Measurements from ENCODE around the gene ENTREP3. TPM values are rescaled to one million over a fixed set of nuclear protein-coding genes. Genes with fewer than 3 reads are reported as not detected.
A peak's percentile ranks its signal among the peaks of the same experiment; 100 is the strongest.
"Not testable (repeated sequence)": the region's sequence is repeated elsewhere in the genome, so short reads cannot be mapped to it uniquely, and the experiment has no call there.

ENTREP3 gene
- total RNA-seq, 6 experiments from 2014 or later: 53.6 to 81.3 (median 58.8) TPM

DNA sequence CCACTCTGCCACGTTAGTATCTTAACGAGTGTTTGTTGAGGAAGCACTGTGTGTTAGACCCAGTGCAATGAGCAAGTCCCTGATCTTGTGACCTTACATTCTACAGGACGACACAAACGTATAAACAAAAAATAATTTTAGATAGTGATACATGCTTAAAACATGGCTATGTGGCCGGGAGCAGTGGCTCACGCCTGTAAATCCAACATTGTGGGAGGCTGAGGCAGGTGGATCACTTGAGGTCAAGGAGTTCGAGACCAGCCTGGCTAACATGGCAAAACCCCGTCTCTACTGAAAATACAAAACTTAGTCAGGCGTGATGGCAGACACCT, 27.2 kb downstream of the ENTREP3 start:
- H3K27me3 Mint-ChIP-seq (ENCODE audit: insufficient read depth): peaks cover 10% of the 10 kb centered on the region
- TF ChIP-seq, protein P1, sequence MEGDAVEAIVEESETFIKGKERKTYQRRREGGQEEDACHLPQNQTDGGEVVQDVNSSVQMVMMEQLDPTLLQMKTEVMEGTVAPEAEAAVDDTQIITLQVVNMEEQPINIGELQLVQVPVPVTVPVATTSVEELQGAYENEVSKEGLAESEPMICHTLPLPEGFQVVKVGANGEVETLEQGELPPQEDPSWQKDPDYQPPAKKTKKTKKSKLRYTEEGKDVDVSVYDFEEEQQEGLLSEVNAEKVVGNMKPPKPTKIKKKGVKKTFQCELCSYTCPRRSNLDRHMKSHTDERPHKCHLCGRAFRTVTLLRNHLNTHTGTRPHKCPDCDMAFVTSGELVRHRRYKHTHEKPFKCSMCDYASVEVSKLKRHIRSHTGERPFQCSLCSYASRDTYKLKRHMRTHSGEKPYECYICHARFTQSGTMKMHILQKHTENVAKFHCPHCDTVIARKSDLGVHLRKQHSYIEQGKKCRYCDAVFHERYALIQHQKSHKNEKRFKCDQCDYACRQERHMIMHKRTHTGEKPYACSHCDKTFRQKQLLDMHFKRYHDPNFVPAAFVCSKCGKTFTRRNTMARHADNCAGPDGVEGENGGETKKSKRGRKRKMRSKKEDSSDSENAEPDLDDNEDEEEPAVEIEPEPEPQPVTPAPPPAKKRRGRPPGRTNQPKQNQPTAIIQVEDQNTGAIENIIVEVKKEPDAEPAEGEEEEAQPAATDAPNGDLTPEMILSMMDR (IDR thresholded peaks at IDR 0.05): no peak
- H3K4me3 Mint-ChIP-seq: peak overlapping the region; percentile 91
- peak; percentile 27 for DNase-seq
- peaks cover 60% of the 10 kb centered on the region for H3K4me1 Mint-ChIP-seq (ENCODE audit: low read depth)
- peak overlapping the region; percentile 86 for H3K27ac Mint-ChIP-seq
- H3K9me3 Mint-ChIP-seq: no peaks in the 10 kb centered on the region
- no peaks in the 10 kb centered on the region; the same call in 1 of the 2 replicates for H3K36me3 Mint-ChIP-seq (ENCODE audit: low read depth)

DNA sequence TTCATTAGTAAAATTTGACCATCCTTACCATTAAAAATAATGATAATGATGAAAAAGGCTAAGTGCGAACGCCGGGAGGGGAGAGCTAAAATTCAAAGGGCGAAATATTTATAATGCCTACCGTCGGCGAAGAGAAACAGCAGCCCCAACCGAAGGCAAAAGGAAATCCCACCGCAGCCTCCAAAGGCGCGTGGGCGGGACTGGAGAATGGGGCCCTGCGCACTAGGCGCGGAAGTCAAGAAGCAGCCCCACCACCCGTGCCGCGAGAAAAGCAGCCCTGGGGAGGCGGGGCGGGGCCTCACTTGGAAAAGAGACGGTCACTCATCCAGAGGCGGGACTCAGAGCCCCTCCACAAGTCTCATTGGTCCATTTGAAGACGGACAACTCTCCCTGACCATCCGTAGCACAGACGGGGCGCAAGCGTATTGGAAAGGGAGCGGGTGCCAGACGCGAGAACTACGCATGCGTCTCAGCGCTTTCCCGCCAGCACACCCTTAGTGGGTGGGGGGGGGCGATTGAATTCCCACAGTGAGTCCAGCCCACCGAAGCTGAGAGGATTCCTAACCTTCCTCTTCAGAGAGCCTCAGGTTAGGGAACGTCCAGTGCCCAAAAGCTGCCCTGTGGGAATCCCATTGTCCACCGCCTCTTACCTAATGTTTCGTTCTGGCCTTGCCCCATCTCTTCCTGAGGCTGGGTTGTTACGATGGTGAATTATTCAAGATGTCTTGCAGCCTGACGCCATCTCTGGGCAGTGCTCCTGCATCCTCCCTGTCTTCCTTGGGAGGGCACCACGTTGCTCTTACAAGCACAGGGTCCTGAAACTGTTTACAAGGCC, 27.8 kb downstream of the ENTREP3 start:
- Mint-ChIP-seq H3K27me3 (ENCODE audit: insufficient read depth) (peaks cover 10% of the 10 kb centered on the region), H3K36me3 (ENCODE audit: low read depth) (no peaks in the 10 kb centered on the region; the same call in 1 of the 2 replicates), H3K9me3 (no peaks in the 10 kb centered on the region), H3K4me3 (peak overlapping the region; percentile 91), H3K27ac (peak overlapping the region; percentile 86), H3K4me1 (ENCODE audit: low read depth) (peaks cover 58% of the 10 kb centered on the region)
- TF ChIP-seq, protein P1 (IDR thresholded peaks at IDR 0.05): no peak
- peak; percentile 98 for DNase-seq

DNA sequence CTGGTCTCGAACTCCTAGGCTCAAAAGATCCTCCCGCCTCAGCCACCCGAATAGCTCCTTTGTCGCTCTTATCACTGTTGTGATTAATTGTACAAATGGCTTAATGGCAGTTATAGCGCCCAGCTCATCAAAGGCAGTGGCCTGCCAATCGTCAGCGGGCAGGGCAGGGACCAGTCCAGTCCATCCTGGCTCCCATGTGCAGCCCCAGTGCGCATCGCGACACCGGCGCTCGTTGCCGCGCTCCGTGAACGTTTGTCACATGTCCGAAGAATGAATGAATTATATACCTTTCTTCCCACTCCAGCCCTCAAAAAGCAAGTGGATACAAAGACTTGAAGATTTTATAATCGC, 28.4 kb downstream of the ENTREP3 start:
- Mint-ChIP-seq H3K4me1 (ENCODE audit: low read depth) (peaks cover 52% of the 10 kb centered on the region), H3K36me3 (ENCODE audit: low read depth) (no peaks in the 10 kb centered on the region; the same call in 1 of the 2 replicates), H3K27ac (peak overlapping the region; percentile 86), H3K9me3 (no peaks in the 10 kb centered on the region), H3K27me3 (ENCODE audit: insufficient read depth) (peaks cover 10% of the 10 kb centered on the region), H3K4me3 (peak overlapping the region; percentile 91)
- peak; percentile 44 for DNase-seq
- TF ChIP-seq, protein P1 (IDR thresholded peaks at IDR 0.05): peak; percentile 51

DNA sequence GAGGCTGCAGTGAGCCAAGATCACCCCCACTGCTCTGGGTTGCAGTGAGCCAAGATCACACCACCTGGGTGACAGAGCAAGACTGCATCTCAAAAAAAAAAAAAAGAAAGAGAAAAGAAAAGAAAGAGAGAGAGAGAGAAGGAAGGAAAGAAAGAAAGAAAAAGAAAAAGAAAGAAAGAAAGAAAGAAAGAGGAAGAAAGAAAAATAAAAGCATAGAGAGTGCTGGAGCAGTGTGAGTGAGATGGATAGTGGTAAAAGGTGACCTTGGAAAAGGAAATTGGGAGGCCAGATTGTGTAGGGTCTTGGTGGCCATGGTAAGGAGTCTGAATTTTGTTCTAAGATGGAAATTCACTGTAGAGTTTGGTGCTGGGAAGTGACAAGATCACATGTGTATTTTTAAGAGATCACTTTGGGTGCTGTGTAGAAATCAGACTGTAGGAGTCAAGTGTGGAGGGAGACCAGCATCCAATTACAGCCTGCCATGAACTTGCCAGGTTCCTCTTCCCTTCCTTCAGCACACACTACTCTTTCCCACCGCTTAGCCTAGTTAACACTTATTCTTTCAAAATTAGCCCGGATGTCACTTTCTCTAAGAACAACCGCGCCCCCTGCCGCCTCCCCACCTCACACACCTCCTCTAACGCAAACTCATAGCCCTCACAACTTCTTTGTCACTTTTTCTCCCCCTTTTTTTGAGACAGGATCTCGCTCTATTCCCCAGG, 28.9 kb downstream of the ENTREP3 start:
- DNase-seq: peak; percentile 57
- H3K9me3 Mint-ChIP-seq: no peaks in the 10 kb centered on the region
- peaks cover 47% of the 10 kb centered on the region for H3K4me1 Mint-ChIP-seq (ENCODE audit: low read depth)

DNA sequence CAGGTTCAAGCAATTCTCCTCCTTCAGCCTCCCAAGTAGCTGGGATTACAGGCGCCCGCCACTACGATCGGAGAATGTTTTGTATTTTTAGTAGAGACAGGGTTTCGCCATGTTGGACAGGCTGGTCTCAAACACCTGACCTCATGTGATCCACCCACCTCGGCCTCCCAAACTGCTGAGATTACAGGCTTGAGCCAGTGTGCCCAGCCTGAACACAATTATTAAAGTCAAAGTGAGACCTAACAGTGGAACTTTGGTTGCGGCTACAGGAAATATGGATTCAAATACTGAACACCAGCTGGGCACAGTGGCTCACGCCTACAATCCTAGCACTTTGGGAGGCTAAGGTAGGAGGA, 29.9 kb downstream of the ENTREP3 start:
- H3K36me3 Mint-ChIP-seq (ENCODE audit: low read depth); DNase-seq; H3K9me3 Mint-ChIP-seq: not testable (repeated sequence)
- Mint-ChIP-seq H3K4me3 (peak overlapping the region; percentile 91), H3K27me3 (ENCODE audit: insufficient read depth) (peaks cover 10% of the 10 kb centered on the region), H3K27ac (peak overlapping the region; percentile 86), H3K4me1 (ENCODE audit: low read depth) (peaks cover 45% of the 10 kb centered on the region)

More for the DNA sequence above, 28.9 kb downstream of the ENTREP3 start:
- H3K27me3 Mint-ChIP-seq (ENCODE audit: insufficient read depth): peaks cover 10% of the 10 kb centered on the region
- TF ChIP-seq, protein P1 (IDR thresholded peaks at IDR 0.05): peak; percentile 76
- H3K36me3 Mint-ChIP-seq (ENCODE audit: low read depth): no peaks in the 10 kb centered on the region; the same call in 1 of the 2 replicates
- H3K27ac Mint-ChIP-seq: peak overlapping the region; percentile 86
- H3K4me3 Mint-ChIP-seq: peak overlapping the region; percentile 91

DNA sequence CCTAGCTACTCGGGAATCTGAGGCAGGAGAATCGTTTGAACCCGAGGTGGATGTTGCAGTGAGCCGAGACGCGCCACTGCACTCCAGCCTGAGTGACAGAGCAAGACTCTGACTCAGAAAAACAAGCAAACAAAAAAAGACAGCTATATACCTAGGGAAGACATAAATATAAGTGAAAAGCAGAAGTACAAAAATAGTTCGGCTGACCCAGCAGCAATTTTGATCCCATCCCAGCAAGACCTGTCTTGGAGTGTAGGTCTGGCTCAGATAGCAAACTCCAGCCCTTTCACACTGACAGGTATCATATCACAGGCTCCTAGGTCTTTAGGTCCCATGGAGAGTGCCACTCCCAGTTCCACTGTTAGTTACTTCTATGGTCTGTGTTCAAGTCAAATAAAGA, 32.2 kb downstream of the ENTREP3 start:
- peak overlapping the region; percentile 45; the same call in 1 of the 2 replicates for H3K27ac Mint-ChIP-seq
- H3K4me3 Mint-ChIP-seq: no peak overlapping the region
- no peaks in the 10 kb centered on the region for H3K9me3 Mint-ChIP-seq
- H3K36me3 Mint-ChIP-seq (ENCODE audit: low read depth): no peaks in the 10 kb centered on the region; the same call in 1 of the 2 replicates
- H3K27me3 Mint-ChIP-seq (ENCODE audit: insufficient read depth): peaks cover 9% of the 10 kb centered on the region
- no peak for DNase-seq
- peaks cover 57% of the 10 kb centered on the region for H3K4me1 Mint-ChIP-seq (ENCODE audit: low read depth)
- TF ChIP-seq, protein P1 (IDR thresholded peaks at IDR 0.05): no peak

DNA sequence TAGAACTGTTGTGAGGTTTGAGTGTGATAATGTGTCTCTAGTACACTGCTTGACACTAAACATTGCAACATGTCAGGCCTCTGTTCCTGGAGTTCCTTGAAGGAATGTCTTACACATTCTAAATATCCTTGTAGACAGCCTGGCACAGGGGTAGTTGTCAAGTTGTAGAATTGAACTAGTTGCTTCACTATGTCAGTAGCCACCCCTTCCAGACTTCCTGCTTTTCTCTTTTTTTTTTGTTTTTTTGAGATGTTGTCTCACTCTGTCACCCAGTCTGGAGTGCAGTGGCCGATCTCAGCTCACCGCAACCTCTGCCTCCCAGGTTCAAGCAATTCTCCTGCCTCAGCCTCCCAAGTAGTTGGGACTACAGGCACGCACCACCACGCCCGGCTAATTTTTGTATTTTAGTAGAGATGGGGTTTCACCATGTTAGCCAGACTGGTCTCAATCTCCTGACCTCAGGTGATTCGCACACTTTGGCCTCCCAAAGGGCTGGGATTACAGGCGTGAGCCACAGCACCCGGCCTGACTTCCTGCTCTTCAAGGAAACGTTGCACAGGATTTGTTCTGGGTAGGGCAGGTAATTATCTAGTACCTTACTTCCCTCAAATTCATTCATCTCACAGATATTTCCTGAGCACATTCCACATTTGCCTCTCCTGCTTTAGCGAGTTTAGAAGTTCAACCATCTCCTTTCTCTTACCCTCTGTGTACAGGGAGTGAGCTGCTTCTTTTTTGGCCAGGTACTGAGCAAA, 34.9 kb downstream of the ENTREP3 start:
- not testable (repeated sequence) for H3K9me3 Mint-ChIP-seq; H3K27me3 Mint-ChIP-seq (ENCODE audit: insufficient read depth); H3K27ac Mint-ChIP-seq; DNase-seq; H3K4me3 Mint-ChIP-seq; H3K36me3 Mint-ChIP-seq (ENCODE audit: low read depth)
- H3K4me1 Mint-ChIP-seq (ENCODE audit: low read depth): peaks cover 36% of the 10 kb centered on the region
